ENCODE data around the gene NDEL1. TPM values are rescaled to one million over a fixed set of nuclear protein-coding genes. Genes with fewer than 3 reads are reported as not detected.

Gene NDEL1
- total RNA-seq, 4 donors from 2014 or later, result 31.3 to 60.6 (median 41.5) TPM

GRCh38 chr17:8482546-8482945, 46.9 kb downstream of the NDEL1 start:
- H3K4me3 ChIP-seq, result no peak overlapping the region
- H3K36me3 ChIP-seq, result peaks cover 0 to 3% of the 10 kb centered on the region in 2 donors
- intact Hi-C loops (cut with DNase I; ENCODE audit: low total_unique reads), result no loop called here
- in situ Hi-C loops (cut with MboI; ENCODE audit: low sequenced_read_pairs in 4 of 4), result no loop called here
- DNase-seq (no peak), ATAC-seq (no peak)
- no peak overlapping the region for H3K27ac ChIP-seq
- peaks cover 0 to 4% of the 10 kb centered on the region in 2 donors for H3K4me1 ChIP-seq
- TF ChIP-seq CTCF (IDR thresholded peaks at IDR 0.05 in 4 of 5, conservative IDR thresholded peaks at IDR 0.05 in 1 of 5), result no peak
- TF ChIP-seq POLR2A (IDR thresholded peaks at IDR 0.05), result no peak
- no peaks in the 10 kb centered on the region for H3K9me3 ChIP-seq
- H3K27me3 ChIP-seq, result no peaks in the 10 kb centered on the region

DNA sequence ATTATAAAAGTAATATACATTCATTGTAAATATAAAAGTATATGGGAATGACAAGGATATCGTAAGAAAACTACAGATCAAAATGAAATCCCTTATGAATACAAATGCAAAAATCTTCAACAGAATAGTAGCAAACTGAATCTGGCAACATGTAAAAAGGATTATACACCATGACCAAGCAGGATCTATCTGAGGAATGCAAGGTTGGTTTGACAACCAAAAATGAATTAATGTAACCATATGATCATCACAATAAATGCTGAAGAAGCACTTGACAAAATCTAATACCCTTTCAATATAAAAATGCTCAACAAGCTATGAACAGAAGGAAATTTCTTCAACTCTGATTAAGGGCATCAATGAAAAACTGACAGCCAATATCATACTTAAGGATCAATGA, 48.8 kb downstream of the NDEL1 start:
- H3K27ac ChIP-seq, result no peak overlapping the region
- H3K4me3 ChIP-seq, result no peak overlapping the region
- no peaks in the 10 kb centered on the region for H3K9me3 ChIP-seq
- H3K36me3 ChIP-seq, result peaks cover 0 to 3% of the 10 kb centered on the region in 2 donors
- TF ChIP-seq POLR2A (IDR thresholded peaks at IDR 0.05) (no peak), CTCF (IDR thresholded peaks at IDR 0.05 in 4 of 5, conservative IDR thresholded peaks at IDR 0.05 in 1 of 5) (no peak)
- peaks cover 0 to 4% of the 10 kb centered on the region in 2 donors for H3K4me1 ChIP-seq
- no peaks in the 10 kb centered on the region for H3K27me3 ChIP-seq
- in situ Hi-C loops (cut with MboI; ENCODE audit: low sequenced_read_pairs in 4 of 4), result no loop called here
- DNase-seq (no peak), ATAC-seq (no peak)
- intact Hi-C loops (cut with DNase I; ENCODE audit: low total_unique reads), result no loop called here

- Histone ChIP-seq H3K4me3 (no peak overlapping the region), H3K27me3 (no peaks in the 10 kb centered on the region), H3K36me3 (peaks cover 0 to 8% of the 10 kb centered on the region in 2 donors), H3K9me3 (no peaks in the 10 kb centered on the region), H3K27ac (no peak overlapping the region), H3K4me1 (no peaks in the 10 kb centered on the region)
- no peak for TF ChIP-seq CTCF (IDR thresholded peaks at IDR 0.05 in 4 of 5, conservative IDR thresholded peaks at IDR 0.05 in 1 of 5)
- TF ChIP-seq POLR2A (IDR thresholded peaks at IDR 0.05), result no peak
- ATAC-seq, result no peak
- DNase-seq, result no peak
- in situ Hi-C loops (cut with MboI; ENCODE audit: low sequenced_read_pairs in 4 of 4), result no loop called here
- intact Hi-C loops (cut with DNase I; ENCODE audit: low total_unique reads), result no loop called here
These were observed 49.8 kb downstream of the NDEL1 start for GRCh38 chr17:8485491-8485890.

DNA sequence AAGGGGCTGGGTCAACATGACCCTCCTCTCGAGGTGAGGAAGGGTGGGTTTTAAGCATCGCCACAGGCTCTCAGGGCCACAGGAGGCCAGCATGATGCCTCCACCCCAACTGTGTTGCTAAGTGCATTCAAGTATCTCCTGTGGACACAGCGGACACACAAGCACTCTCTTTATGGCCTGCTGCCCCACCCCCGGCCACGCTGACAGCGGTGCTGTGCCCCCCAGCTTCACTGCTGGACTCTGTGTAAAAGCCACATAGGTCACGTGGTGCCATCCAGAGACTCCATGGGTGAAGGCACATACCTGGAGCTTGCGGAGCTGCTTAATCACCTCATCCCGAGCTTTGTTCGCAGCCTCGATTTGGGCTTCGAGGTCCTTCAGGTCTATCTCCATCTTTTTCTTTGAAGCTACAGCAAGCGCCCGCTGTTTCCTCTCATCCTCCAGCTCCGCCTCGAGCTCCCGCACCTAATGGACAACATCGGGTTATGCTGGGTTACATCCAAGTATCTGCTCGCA, 51.5 kb downstream of the NDEL1 start:
- Histone ChIP-seq H3K36me3 (peaks cover 0 to 17% of the 10 kb centered on the region in 2 donors), H3K4me3 (no peak overlapping the region), H3K27ac (no peak overlapping the region), H3K4me1 (no peaks in the 10 kb centered on the region), H3K9me3 (no peaks in the 10 kb centered on the region), H3K27me3 (no peaks in the 10 kb centered on the region)
- in situ Hi-C loops (cut with MboI; ENCODE audit: low sequenced_read_pairs in 4 of 4) (no loop called here), intact Hi-C loops (cut with DNase I; ENCODE audit: low total_unique reads) (no loop called here)
- DNase-seq, result no peak
- no peak for ATAC-seq
- no peak for TF ChIP-seq POLR2A (IDR thresholded peaks at IDR 0.05)
- no peak for TF ChIP-seq CTCF (IDR thresholded peaks at IDR 0.05 in 4 of 5, conservative IDR thresholded peaks at IDR 0.05 in 1 of 5)

- H3K27me3 ChIP-seq, result no peaks in the 10 kb centered on the region
- DNase-seq, result no peak
- ATAC-seq, result no peak
- peaks cover 0 to 17% of the 10 kb centered on the region in 2 donors for H3K36me3 ChIP-seq
- TF ChIP-seq CTCF (IDR thresholded peaks at IDR 0.05 in 4 of 5, conservative IDR thresholded peaks at IDR 0.05 in 1 of 5) (no peak), POLR2A (IDR thresholded peaks at IDR 0.05) (no peak)
- no peaks in the 10 kb centered on the region for H3K9me3 ChIP-seq
- H3K27ac ChIP-seq, result no peak overlapping the region
- H3K4me1 ChIP-seq, result no peaks in the 10 kb centered on the region
- intact Hi-C loops (cut with DNase I; ENCODE audit: low total_unique reads), result no loop called here
- H3K4me3 ChIP-seq, result no peak overlapping the region
- in situ Hi-C loops (cut with MboI; ENCODE audit: low sequenced_read_pairs in 4 of 4), result no loop called here
These were observed 52.1 kb downstream of the NDEL1 start for GRCh38 chr17:8487743-8488142.
